Tibial artery (tissue), 4 donors: Measurements from ENCODE around the gene FAM13A.

Experiments used
- DNase-seq, 2 donors: peaks; one replicate each; pipeline ENCODE4 v3.0.0-alpha.2; 2019
- H3K27ac ChIP-seq, 2 donors: fragments of 200-600 bp; sonication (generic) in 1 of 2; 1 replicate in 1 of 2; 2 replicates in 1 of 2; pipeline ENCODE4 v1.5.1; 2018 to 2019; ENCODE audit warnings: mild to moderate bottlenecking in 1 of 2
- H3K27me3 ChIP-seq, 2 donors: fragments of 200-600 bp; sonication (generic) in 1 of 2; one replicate each; pipeline versions ENCODE4 v1.5.1 to v1.6.0; 2016 to 2019
- H3K36me3 ChIP-seq, 3 donors: fragments of 200-600 bp; sonication (generic) in 2 of 3; one replicate each; pipeline ENCODE4 v1.5.1; 2016 to 2019; ENCODE audit warnings: mild to moderate bottlenecking in 2 of 3
- H3K4me1 ChIP-seq, 4 donors: fragments of 200-600 bp; sonication (generic) in 2 of 4; 1 replicate in 3 of 4; 2 replicates in 1 of 4; pipeline ENCODE4 v1.5.1; 2016 to 2019
- H3K4me3 ChIP-seq, 2 donors: fragments of 200-600 bp; sonication (generic) in 1 of 2; 1 replicate in 1 of 2; 2 replicates in 1 of 2; pipeline ENCODE4 v1.5.1; 2018 to 2019; ENCODE audit warnings: mild to moderate bottlenecking in 2 of 2
- H3K9me3 ChIP-seq, 3 donors: fragments of 200-600 bp; sonication (generic) in 1 of 3; one replicate each; pipeline ENCODE4 v1.5.1; 2016 to 2019
- CTCF ChIP-seq, 2 experiments: fragments of 200-600 bp in 1 of 2; fragments of 450-650 bp in 1 of 2; IDR thresholded peaks; one replicate each; pipeline ENCODE4 v1.5.1; 2017 to 2019; ENCODE audit warnings: antibody characterized with exemption in 2 of 2, mild to moderate bottlenecking in 1 of 2, moderate library complexity in 1 of 2
- intact Hi-C: fragments of 100-400 bp; cut with DNase I; formaldehyde crosslinking; loops from one replicate; pipeline ENCODE4 v1.15.0; 2023; ENCODE audit warnings: low total_unique reads

The FAM13A gene

GRCh38 chr4:88731381-88731780 is 325.6 kb downstream of the FAM13A start:
- TF ChIP-seq CTCF (IDR thresholded peaks at IDR 0.05): no peak
- Histone ChIP-seq H3K4me3 (no peak overlapping the region), H3K4me1 (peaks cover 0 to 38% (median 23%) of the 10 kb centered on the region in 4 donors), H3K36me3 (peaks cover 44 to 60% (median 45%) of the 10 kb centered on the region in 3 donors), H3K9me3 (no peaks in the 10 kb centered on the region), H3K27me3 (no peaks in the 10 kb centered on the region), H3K27ac (no peak overlapping the region)
- DNase-seq: no peak
- intact Hi-C loops: no loop called here

- no peak for TF ChIP-seq CTCF (IDR thresholded peaks at IDR 0.05)
- no peaks in the 10 kb centered on the region for H3K27me3 ChIP-seq
- no peaks in the 10 kb centered on the region for H3K9me3 ChIP-seq
- H3K36me3 ChIP-seq: peaks cover 44 to 60% (median 49%) of the 10 kb centered on the region in 3 donors
- H3K4me3 ChIP-seq: no peak overlapping the region
- intact Hi-C loops: no loop called here
- no peak for DNase-seq
- H3K4me1 ChIP-seq: peaks cover 0 to 32% (median 18%) of the 10 kb centered on the region in 4 donors
- H3K27ac ChIP-seq: no peak overlapping the region
These were observed 326.2 kb downstream of the FAM13A start for GRCh38 chr4:88730811-88731210.

GRCh38 chr4:88729146-88729760 is 327.7 kb downstream of the FAM13A start:
- Histone ChIP-seq H3K4me3 (no peak overlapping the region), H3K27ac (no peak overlapping the region), H3K4me1 (peaks cover 0 to 27% (median 8%) of the 10 kb centered on the region in 4 donors), H3K36me3 (peaks cover 44 to 67% (median 50%) of the 10 kb centered on the region in 3 donors), H3K9me3 (no peaks in the 10 kb centered on the region), H3K27me3 (no peaks in the 10 kb centered on the region)
- no peak for TF ChIP-seq CTCF (IDR thresholded peaks at IDR 0.05)
- intact Hi-C loops: no loop called here
- DNase-seq: no peak

- H3K36me3 ChIP-seq: peaks cover 44 to 75% (median 50%) of the 10 kb centered on the region in 3 donors
These were observed 328.8 kb downstream of the FAM13A start for GRCh38 chr4:88728146-88728545.

GRCh38 chr4:88725986-88726385 is 331.0 kb downstream of the FAM13A start:
- H3K27me3 ChIP-seq: no peaks in the 10 kb centered on the region
- no peak overlapping the region for H3K27ac ChIP-seq
- intact Hi-C loops: no loop called here
- no peak for TF ChIP-seq CTCF (IDR thresholded peaks at IDR 0.05)
- DNase-seq: no peak
- no peaks in the 10 kb centered on the region for H3K9me3 ChIP-seq
- peaks cover 0 to 54% (median 32%) of the 10 kb centered on the region in 4 donors for H3K4me1 ChIP-seq
- no peak overlapping the region for H3K4me3 ChIP-seq
- peaks cover 40 to 71% (median 44%) of the 10 kb centered on the region in 3 donors for H3K36me3 ChIP-seq

More at GRCh38 chr4:88728146-88728545, 328.8 kb downstream of the FAM13A start:
- Histone ChIP-seq H3K27me3 (no peaks in the 10 kb centered on the region), H3K4me1 (peaks cover 0 to 33% (median 13%) of the 10 kb centered on the region in 4 donors), H3K9me3 (no peaks in the 10 kb centered on the region), H3K4me3 (no peak overlapping the region), H3K27ac (peak overlapping the region in 1 of 2 donors; percentile 29)
- TF ChIP-seq CTCF (IDR thresholded peaks at IDR 0.05): no peak
- intact Hi-C loops: no loop called here
- peak; percentile 70 to 81 for DNase-seq
